ENCODE measurements around the gene PAPPA. TPM values are rescaled to one million over a fixed set of nuclear protein-coding genes. Genes with fewer than 3 reads are reported as not detected.

The PAPPA gene
- total RNA-seq, 2 donors from 2014 or later, result 0.09 TPM

DNA sequence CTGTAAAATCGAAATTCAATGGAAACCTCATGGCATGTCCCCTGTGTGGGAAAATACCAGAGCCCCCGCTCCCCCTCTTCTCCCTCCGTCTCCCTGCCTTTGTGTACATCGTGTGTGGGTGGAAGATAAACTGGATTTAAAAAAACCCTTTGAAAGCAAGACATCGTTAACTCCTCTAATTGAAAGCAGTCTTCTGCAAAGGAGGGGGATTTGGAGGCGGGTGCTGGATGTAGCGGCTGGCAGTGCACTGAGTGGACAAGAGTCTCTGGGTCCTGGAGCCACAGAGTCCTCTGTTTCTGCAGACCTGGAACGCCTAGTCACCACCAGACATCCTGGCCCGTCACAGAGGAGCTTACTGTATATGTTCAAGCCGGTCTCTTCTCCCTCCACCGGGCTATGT is 169.4 kb downstream of the PAPPA start:
- no peak overlapping the region for H3K4me3 ChIP-seq (ENCODE audit: low read length)
- 57 to 79% methylated on average over 3 to 10 of the region's 11 CpGs for WGBS, 2 experiments (ENCODE audit: insufficient coverage in 1 of 2, insufficient read length in 1 of 2)
- no peak for DNase-seq
- H3K9me3 ChIP-seq (ENCODE audit: control insufficient read depth, low read length), result peaks cover 7% of the 10 kb centered on the region
- H3K27ac ChIP-seq (ENCODE audit: low read depth, low read length), result no peak overlapping the region
- peaks cover 12% of the 10 kb centered on the region for H3K4me1 ChIP-seq (ENCODE audit: control insufficient read depth, insufficient read depth, low read length)
- no peak overlapping the region for H3K9ac ChIP-seq (ENCODE audit: extremely low read depth, low read length, poor library complexity, severe bottlenecking)
- Mint-ChIP-seq H3K27ac (no peak overlapping the region), H3K4me1 (peaks cover 40% of the 10 kb centered on the region), H3K27me3 (ENCODE audit: insufficient read depth) (peaks cover 83% of the 10 kb centered on the region), H3K9me3 (no peaks in the 10 kb centered on the region), H3K4me3 (no peak overlapping the region), H3K36me3 (ENCODE audit: low read depth) (no peaks in the 10 kb centered on the region)
- no peaks in the 10 kb centered on the region for H3K36me3 ChIP-seq (ENCODE audit: control insufficient read depth, insufficient read depth, low read length)
- peaks cover 76% of the 10 kb centered on the region for H3K27me3 ChIP-seq (ENCODE audit: control insufficient read depth, insufficient read depth, low read length, poor library complexity, severe bottlenecking)
- no peak for TF ChIP-seq CTCF (conservative IDR thresholded peaks at IDR 0.05)

DNA sequence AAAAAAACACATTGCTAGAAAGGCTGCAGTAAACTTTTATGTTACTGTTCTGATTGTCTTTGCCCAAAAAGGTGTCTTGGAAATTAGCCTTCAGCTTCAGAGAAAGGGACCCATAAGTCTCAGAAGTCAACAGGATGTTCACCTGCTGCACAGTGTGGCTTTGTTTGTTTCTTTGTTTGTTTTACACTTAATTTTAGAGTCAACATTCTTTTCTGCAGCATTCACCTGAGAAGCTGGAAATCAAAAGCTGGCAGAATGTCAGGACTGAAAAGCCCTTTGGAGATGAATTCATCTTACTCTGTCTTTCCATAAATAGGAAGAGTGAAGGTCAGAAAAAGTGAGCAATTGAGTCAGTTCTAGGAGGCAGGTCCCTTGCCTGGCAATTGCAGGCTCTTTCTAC is 170.0 kb downstream of the PAPPA start:
- no peak overlapping the region for H3K27ac ChIP-seq (ENCODE audit: low read depth, low read length)
- peaks cover 12% of the 10 kb centered on the region for H3K4me1 ChIP-seq (ENCODE audit: control insufficient read depth, insufficient read depth, low read length)
- H3K27ac Mint-ChIP-seq, result no peak overlapping the region
- H3K27me3 ChIP-seq (ENCODE audit: control insufficient read depth, insufficient read depth, low read length, poor library complexity, severe bottlenecking), result peaks cover 76% of the 10 kb centered on the region
- no peak overlapping the region for H3K4me3 Mint-ChIP-seq
- no peaks in the 10 kb centered on the region for H3K36me3 Mint-ChIP-seq (ENCODE audit: low read depth)
- H3K27me3 Mint-ChIP-seq (ENCODE audit: insufficient read depth), result peaks cover 83% of the 10 kb centered on the region
- peaks cover 7% of the 10 kb centered on the region for H3K9me3 ChIP-seq (ENCODE audit: control insufficient read depth, low read length)
- H3K4me1 Mint-ChIP-seq, result peaks cover 40% of the 10 kb centered on the region
- no peak overlapping the region for H3K4me3 ChIP-seq (ENCODE audit: low read length)
- H3K36me3 ChIP-seq (ENCODE audit: control insufficient read depth, insufficient read depth, low read length), result no peaks in the 10 kb centered on the region
- H3K9ac ChIP-seq (ENCODE audit: extremely low read depth, low read length, poor library complexity, severe bottlenecking), result no peak overlapping the region
- TF ChIP-seq CTCF (conservative IDR thresholded peaks at IDR 0.05), result no peak
- DNase-seq, result no peak
- no peaks in the 10 kb centered on the region for H3K9me3 Mint-ChIP-seq

GRCh38 chr9:116325924-116326323 is 172.3 kb downstream of the PAPPA start:
- TF ChIP-seq CTCF (conservative IDR thresholded peaks at IDR 0.05), result no peak
- peaks cover 86% of the 10 kb centered on the region for H3K27me3 ChIP-seq (ENCODE audit: control insufficient read depth, insufficient read depth, low read length, poor library complexity, severe bottlenecking)

More at GRCh38 chr9:116325924-116326323, 172.3 kb downstream of the PAPPA start:
- H3K9me3 ChIP-seq (ENCODE audit: control insufficient read depth, low read length), result peaks cover 7% of the 10 kb centered on the region
- H3K36me3 Mint-ChIP-seq (ENCODE audit: low read depth), result no peaks in the 10 kb centered on the region
- H3K27me3 Mint-ChIP-seq (ENCODE audit: insufficient read depth), result peaks cover 82% of the 10 kb centered on the region
- H3K9me3 Mint-ChIP-seq, result no peaks in the 10 kb centered on the region
- H3K27ac Mint-ChIP-seq, result no peak overlapping the region
- no peak overlapping the region for H3K27ac ChIP-seq (ENCODE audit: low read depth, low read length)
- H3K9ac ChIP-seq (ENCODE audit: extremely low read depth, low read length, poor library complexity, severe bottlenecking), result no peak overlapping the region
- H3K4me3 ChIP-seq (ENCODE audit: low read length), result no peak overlapping the region
- DNase-seq, result no peak
- H3K36me3 ChIP-seq (ENCODE audit: control insufficient read depth, insufficient read depth, low read length), result no peaks in the 10 kb centered on the region
- no peak overlapping the region for H3K4me3 Mint-ChIP-seq
- peaks cover 26% of the 10 kb centered on the region for H3K4me1 Mint-ChIP-seq
- peaks cover 6% of the 10 kb centered on the region for H3K4me1 ChIP-seq (ENCODE audit: control insufficient read depth, insufficient read depth, low read length)
